Neuronal stem cell (in vitro differentiated cells): Measurements from ENCODE around the gene PRDM2.

ENCODE experiments used
- DNase-seq: peaks from one replicate; pipeline ENCODE4 v3.0.0-alpha.2; 2013; ENCODE audit warnings: low spot score
- H2AFZ ChIP-seq: one replicate; pipeline ENCODE4 v1.6.1; 2013; ENCODE audit warnings: mild to moderate bottlenecking, low read length, inconsistent platforms
- H2AK5ac ChIP-seq: 2 replicates; pipeline ENCODE4 v1.6.1; 2013; ENCODE audit warnings: low read depth, mild to moderate bottlenecking, inconsistent platforms, low read length, moderate library complexity, mixed read lengths
- H2BK120ac ChIP-seq: 2 replicates; pipeline ENCODE4 v1.6.1; 2013; ENCODE audit warnings: low read depth, mild to moderate bottlenecking, inconsistent platforms, low read length, moderate library complexity, mixed read lengths
- H2BK12ac ChIP-seq: one replicate; pipeline ENCODE4 v1.6.1; 2013; ENCODE audit warnings: low read length, inconsistent platforms
- H2BK15ac ChIP-seq: 2 replicates; pipeline ENCODE4 v1.6.1; 2013; ENCODE audit warnings: mild to moderate bottlenecking, low read length, inconsistent platforms, mixed read lengths
- H2BK5ac ChIP-seq: one replicate; pipeline ENCODE4 v1.6.1; 2013; ENCODE audit warnings: inconsistent platforms, mild to moderate bottlenecking, low read length, moderate library complexity
- H3K14ac ChIP-seq: one replicate; pipeline ENCODE4 v1.6.1; 2013; ENCODE audit warnings: low read length, inconsistent platforms
- H3K18ac ChIP-seq: 2 replicates; pipeline ENCODE4 v1.6.1; 2013; ENCODE audit warnings: low read length, inconsistent platforms
- H3K23ac ChIP-seq: 2 replicates; pipeline ENCODE4 v1.6.1; 2013; ENCODE audit warnings: low read depth, mild to moderate bottlenecking, mixed read lengths, low read length, inconsistent platforms; ENCODE audit not compliant: poor library complexity
- H3K27ac ChIP-seq: replicated peaks from 3 replicates; pipeline ENCODE4 v1.5.1; 2013; ENCODE audit warnings: low read length, inconsistent platforms
- H3K27me3 ChIP-seq, 3 experiments: 2 replicates each; pipeline ENCODE4 v1.6.1; 2013; ENCODE audit warnings: low read length in 3 of 3, mild to moderate bottlenecking in 2 of 3, inconsistent platforms in 1 of 3, low read depth in 1 of 3, mixed read lengths in 1 of 3, moderate library complexity in 1 of 3; ENCODE audit not compliant: control insufficient read depth in 3 of 3, insufficient read depth in 3 of 3
- H3K36me3 ChIP-seq, 2 donors: replicated peaks in 1 of 2; 2 replicates each; pipeline ENCODE4 v1.6.1; 2013; ENCODE audit warnings: low read length in 2 of 2; ENCODE audit not compliant: control insufficient read depth in 2 of 2, insufficient read depth in 2 of 2
- H3K4ac ChIP-seq: 2 replicates; pipeline ENCODE4 v1.6.1; 2013; ENCODE audit warnings: inconsistent platforms, mild to moderate bottlenecking, low read length, moderate library complexity
- H3K4me1 ChIP-seq, 2 donors: 1 replicate in 1 of 2; 2 replicates in 1 of 2; pipeline ENCODE4 v1.6.1; 2013; ENCODE audit warnings: low read length in 2 of 2, low read depth in 1 of 2; ENCODE audit not compliant: control insufficient read depth in 2 of 2, insufficient read depth in 1 of 2
- H3K4me2 ChIP-seq: one replicate; pipeline ENCODE4 v1.6.1; 2013; ENCODE audit warnings: mild to moderate bottlenecking, low read length, inconsistent platforms; ENCODE audit not compliant: insufficient read depth, poor library complexity, severe bottlenecking
- H3K4me3 ChIP-seq, 2 donors: 2 replicates each; pipeline ENCODE4 v1.5.1; 2013; ENCODE audit warnings: low read length in 2 of 2, mild to moderate bottlenecking in 2 of 2, inconsistent platforms in 1 of 2, moderate library complexity in 1 of 2
- H3K79me1 ChIP-seq: one replicate; pipeline ENCODE4 v1.6.1; 2013; ENCODE audit warnings: low read depth, mild to moderate bottlenecking, inconsistent platforms, low read length, moderate library complexity
- H3K9ac ChIP-seq: one replicate; pipeline ENCODE4 v1.6.1; 2013; ENCODE audit warnings: mild to moderate bottlenecking, low read depth, low read length, inconsistent platforms; ENCODE audit not compliant: poor library complexity
- H3K9me3 ChIP-seq, 2 donors: replicated peaks in 1 of 2; 2 replicates each; pipeline versions ENCODE3 to v1.6.1; 2013; ENCODE audit warnings: low read length in 2 of 2, mild to moderate bottlenecking in 2 of 2, inconsistent platforms in 1 of 2, low read depth in 1 of 2, mixed read lengths in 1 of 2, moderate library complexity in 1 of 2; ENCODE audit not compliant: control insufficient read depth in 2 of 2, insufficient read depth in 1 of 2
- H4K8ac ChIP-seq: one replicate; pipeline ENCODE4 v1.6.1; 2013; ENCODE audit warnings: low read depth, mild to moderate bottlenecking, inconsistent platforms, low read length, moderate library complexity
- H4K91ac ChIP-seq: one replicate; pipeline ENCODE4 v1.6.1; 2013; ENCODE audit warnings: low read length, low read depth, mild to moderate bottlenecking, inconsistent platforms; ENCODE audit not compliant: poor library complexity
- WGBS, 2 donors: extraction: QIAGEN DNeasy Blood & Tissue Kit; methylation state at CpG; one replicate each; pipeline ENCODE4 v1.1.7; 2013; ENCODE audit warnings: missing lambda C conversion rate in 2 of 2, mixed read lengths in 1 of 2; ENCODE audit not compliant: insufficient read length in 2 of 2, insufficient replicate concordance in 1 of 2; ENCODE audit errors: extremely low coverage in 2 of 2; 5-methylcytosine and 5-hydroxymethylcytosine counted together

Gene PRDM2

DNA sequence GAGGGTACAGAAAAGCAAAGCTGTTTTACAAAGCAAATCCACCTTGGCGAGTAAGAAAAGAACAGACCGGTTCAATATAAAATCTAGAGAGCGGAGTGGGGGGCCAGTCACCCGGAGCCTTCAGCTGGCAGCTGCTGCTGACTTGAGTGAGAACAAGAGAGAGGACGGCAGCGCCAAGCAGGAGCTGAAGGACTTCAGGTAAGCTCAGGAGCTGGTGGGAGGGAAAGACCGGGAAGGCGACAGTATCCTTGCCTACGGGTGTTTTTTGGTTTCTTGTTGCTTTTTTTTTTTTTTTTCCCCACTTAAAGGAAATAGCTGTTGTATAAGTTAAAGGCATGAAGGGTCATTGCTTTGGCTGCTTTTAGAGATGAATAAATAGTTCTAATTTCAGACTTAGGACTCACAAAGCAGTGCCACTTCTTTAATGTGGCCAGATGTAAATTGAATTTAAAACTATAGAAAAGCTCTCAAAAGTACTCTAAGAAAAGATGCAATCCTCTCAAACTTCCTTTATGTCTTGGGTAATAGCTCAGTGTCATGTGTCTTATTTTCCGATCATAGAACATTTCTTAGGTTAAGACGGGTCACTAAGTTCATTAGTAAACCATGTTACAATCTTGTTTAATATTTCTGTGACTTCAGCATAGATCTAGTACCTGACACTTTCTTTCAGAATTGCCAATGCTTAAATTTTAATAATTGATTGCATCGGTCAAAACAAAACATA lies 82.8 kb downstream of the PRDM2 start:
- no peak overlapping the region for H3K4me2 ChIP-seq

DNA sequence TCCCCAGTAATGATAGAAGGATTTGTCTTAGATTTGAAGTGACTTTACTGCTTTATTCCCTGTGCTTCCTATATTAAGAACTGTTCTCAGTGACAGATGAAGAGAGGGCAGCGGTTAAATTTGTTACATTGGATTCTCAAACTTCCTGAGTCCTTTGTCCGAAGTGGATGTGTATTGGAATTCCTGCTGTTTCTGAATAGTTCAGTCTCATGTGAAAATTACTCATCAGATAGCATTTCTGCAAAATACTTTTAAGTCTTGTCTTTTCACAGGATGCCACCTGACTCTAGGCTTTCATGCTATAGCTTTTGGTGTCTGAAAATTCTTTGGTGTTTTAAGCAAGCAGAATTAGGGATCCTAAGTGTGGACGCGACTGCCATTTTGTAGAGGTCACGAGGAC lies 83.6 kb downstream of the PRDM2 start:
- H2AK5ac ChIP-seq: no peak overlapping the region
- H2AFZ ChIP-seq: no peak overlapping the region
- H4K8ac ChIP-seq: no peak overlapping the region
- H3K4ac ChIP-seq: no peak overlapping the region
- no peak overlapping the region for H3K14ac ChIP-seq
- H2BK5ac ChIP-seq: no peak overlapping the region
- no peak overlapping the region for H3K23ac ChIP-seq
- no CpG with 5 or more reads among the region's 5 CpGs for WGBS, 2 donors
- H2BK15ac ChIP-seq: no peak overlapping the region
- H3K4me1 ChIP-seq: peaks cover 0 to 16% of the 10 kb centered on the region in 2 donors
- H2BK120ac ChIP-seq: no peak overlapping the region
- H2BK12ac ChIP-seq: no peak overlapping the region
- peaks cover 4% of the 10 kb centered on the region for H3K79me1 ChIP-seq
- H3K27ac ChIP-seq: no peak overlapping the region
- no peak overlapping the region for H3K4me3 ChIP-seq
- no peak overlapping the region for H3K9ac ChIP-seq
- no peaks in the 10 kb centered on the region for H3K27me3 ChIP-seq
- no peaks in the 10 kb centered on the region for H3K9me3 ChIP-seq
- H3K36me3 ChIP-seq: peaks cover 25 to 96% of the 10 kb centered on the region in 2 donors
- H3K4me2 ChIP-seq: no peak overlapping the region
- H4K91ac ChIP-seq: no peak overlapping the region
- no peak overlapping the region for H3K18ac ChIP-seq
- DNase-seq: no peak

More for the DNA sequence above, 82.8 kb downstream of the PRDM2 start:
- no peak overlapping the region for H2AFZ ChIP-seq
- H3K23ac ChIP-seq: no peak overlapping the region
- no peak overlapping the region for H2BK15ac ChIP-seq
- peaks cover 0 to 16% of the 10 kb centered on the region in 2 donors for H3K4me1 ChIP-seq
- no peak for DNase-seq
- H4K91ac ChIP-seq: no peak overlapping the region
- no peak overlapping the region for H4K8ac ChIP-seq
- H3K4me3 ChIP-seq: no peak overlapping the region
- H2BK12ac ChIP-seq: no peak overlapping the region
- H3K9ac ChIP-seq: no peak overlapping the region
- no peak overlapping the region for H3K27ac ChIP-seq
- peaks cover 4% of the 10 kb centered on the region for H3K79me1 ChIP-seq
- no peaks in the 10 kb centered on the region for H3K27me3 ChIP-seq
- H3K9me3 ChIP-seq: no peaks in the 10 kb centered on the region
- no peak overlapping the region for H2BK120ac ChIP-seq
- whole genome bisulfite sequencing, 2 donors: no CpG with 5 or more reads among the region's 12 CpGs
- no peak overlapping the region for H2BK5ac ChIP-seq
- H3K36me3 ChIP-seq: peaks cover 29 to 96% of the 10 kb centered on the region in 2 donors
- H3K18ac ChIP-seq: no peak overlapping the region
- H3K14ac ChIP-seq: no peak overlapping the region
- H3K4ac ChIP-seq: no peak overlapping the region
- H2AK5ac ChIP-seq: no peak overlapping the region

DNA sequence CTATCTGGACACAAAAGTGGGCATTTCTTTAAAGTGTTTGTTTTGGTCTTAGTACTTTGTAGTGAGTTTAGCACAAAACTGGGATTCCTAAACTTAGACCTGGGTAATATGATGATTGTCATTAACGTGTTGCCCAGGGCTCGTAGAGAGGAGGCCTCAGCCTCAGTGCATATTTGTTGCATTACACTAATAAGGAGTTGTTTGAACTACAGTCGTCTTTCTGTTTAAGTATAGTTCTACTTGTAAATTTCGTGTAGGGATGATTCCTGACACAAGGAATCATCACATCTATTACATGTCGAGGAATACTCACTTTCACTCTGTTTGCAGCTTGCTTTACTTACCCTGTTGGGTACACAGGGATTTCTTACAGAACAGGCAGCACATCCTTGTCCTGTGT lies 85.0 kb downstream of the PRDM2 start:
- no peak overlapping the region for H3K4ac ChIP-seq
- H4K8ac ChIP-seq: no peak overlapping the region
- H3K4me3 ChIP-seq: no peak overlapping the region
- H2BK12ac ChIP-seq: no peak overlapping the region
- H3K4me2 ChIP-seq: no peak overlapping the region
- no peak overlapping the region for H3K9ac ChIP-seq
- H3K27ac ChIP-seq: no peak overlapping the region
- no peak overlapping the region for H2BK5ac ChIP-seq
- DNase-seq: no peak
- peaks cover 0 to 16% of the 10 kb centered on the region in 2 donors for H3K4me1 ChIP-seq
- H2AK5ac ChIP-seq: no peak overlapping the region
- H2BK15ac ChIP-seq: no peak overlapping the region
- H2BK120ac ChIP-seq: no peak overlapping the region
- no CpG with 5 or more reads among the region's 5 CpGs for whole genome bisulfite sequencing, 2 donors
- no peaks in the 10 kb centered on the region for H3K27me3 ChIP-seq
- H3K23ac ChIP-seq: no peak overlapping the region
- H3K14ac ChIP-seq: no peak overlapping the region
- H3K79me1 ChIP-seq: peaks cover 2% of the 10 kb centered on the region
- no peak overlapping the region for H2AFZ ChIP-seq
- H4K91ac ChIP-seq: no peak overlapping the region
- H3K36me3 ChIP-seq: peaks cover 16 to 95% of the 10 kb centered on the region in 2 donors
- no peaks in the 10 kb centered on the region for H3K9me3 ChIP-seq
- H3K18ac ChIP-seq: no peak overlapping the region

DNA sequence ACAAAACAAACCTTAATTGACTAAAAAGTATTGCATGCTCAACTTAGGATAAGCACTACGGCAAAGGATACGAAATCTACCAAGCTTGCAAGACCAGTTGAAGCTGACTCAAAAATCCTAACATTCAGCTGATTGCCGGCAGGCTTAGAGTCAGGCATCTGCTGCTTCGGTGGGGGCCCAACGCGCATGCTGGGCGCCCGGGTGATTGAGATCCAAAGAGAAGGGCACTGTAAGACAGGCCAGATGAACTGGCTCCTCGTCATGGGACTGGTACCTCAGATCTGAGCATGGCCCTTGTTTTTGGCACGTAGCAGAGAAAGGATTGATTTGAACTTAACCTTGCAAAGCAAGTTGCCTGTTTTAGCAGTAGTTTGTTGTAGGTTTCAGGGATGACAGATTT lies 86.6 kb downstream of the PRDM2 start:
- no peak overlapping the region for H3K23ac ChIP-seq
- peaks cover 2 to 16% of the 10 kb centered on the region in 2 donors for H3K4me1 ChIP-seq
- H2BK5ac ChIP-seq: no peak overlapping the region
- no peak overlapping the region for H3K14ac ChIP-seq
- no peak overlapping the region for H3K4ac ChIP-seq
- H4K91ac ChIP-seq: no peak overlapping the region
- no peak overlapping the region for H3K4me2 ChIP-seq
- H3K9ac ChIP-seq: no peak overlapping the region
- no peak overlapping the region for H4K8ac ChIP-seq
- no CpG with 5 or more reads among the region's 10 CpGs for WGBS, 2 donors
- no peak overlapping the region for H2AFZ ChIP-seq
- H3K79me1 ChIP-seq: peaks cover 2% of the 10 kb centered on the region
- no peak overlapping the region for H3K18ac ChIP-seq
- no peaks in the 10 kb centered on the region for H3K9me3 ChIP-seq
- no peak overlapping the region for H3K4me3 ChIP-seq
- no peak overlapping the region for H2AK5ac ChIP-seq
- H2BK12ac ChIP-seq: no peak overlapping the region
- no peak for DNase-seq
- no peaks in the 10 kb centered on the region for H3K27me3 ChIP-seq
- peaks cover 13 to 94% of the 10 kb centered on the region in 2 donors for H3K36me3 ChIP-seq
- H3K27ac ChIP-seq: no peak overlapping the region
- no peak overlapping the region for H2BK15ac ChIP-seq
- H2BK120ac ChIP-seq: no peak overlapping the region
